Loucy (cell line): ENCODE data around the gene COL27A1.

Experiments used
- H2AFZ ChIP-seq: fragments of 200-600 bp; sonication (generic); 2 replicates; pipeline ENCODE4 v1.6.0; 2016; ENCODE audit warnings: antibody characterized with exemption, mild to moderate bottlenecking, low read length, moderate library complexity
- H3F3A ChIP-seq: fragments of 200-600 bp; 2 replicates; pipeline ENCODE4 v1.6.0; 2016; ENCODE audit warnings: antibody characterized with exemption, low read depth, mild to moderate bottlenecking
- H3K27me3 ChIP-seq: fragments of 200-600 bp; sonication (generic); 2 replicates; pipeline ENCODE4 v1.6.1; 2014; ENCODE audit warnings: low read length, mild to moderate bottlenecking; ENCODE audit not compliant: insufficient read depth, poor library complexity, severe bottlenecking
- H3K36me3 ChIP-seq: fragments of 200-600 bp; sonication (generic); 2 replicates; pipeline ENCODE4 v1.6.1; 2016; ENCODE audit warnings: low read length; ENCODE audit not compliant: insufficient read depth
- H3K4me1 ChIP-seq: fragments of 200-600 bp; sonication (generic); 2 replicates; pipeline ENCODE4 v1.5.1; 2014; ENCODE audit warnings: low read length, mild to moderate bottlenecking; ENCODE audit not compliant: insufficient read depth, poor library complexity, severe bottlenecking
- H3K4me2 ChIP-seq: fragments of 200-600 bp; sonication (generic); 2 replicates; pipeline ENCODE4 v1.6.0; 2014; ENCODE audit warnings: antibody characterized with exemption, low read length, low read depth, mild to moderate bottlenecking; ENCODE audit not compliant: poor library complexity, severe bottlenecking
- H3K4me3 ChIP-seq: fragments of 200-600 bp; sonication (generic); 2 replicates; pipeline ENCODE4 v1.5.1; 2014; ENCODE audit warnings: low read length, mild to moderate bottlenecking, mixed read lengths; ENCODE audit not compliant: poor library complexity, severe bottlenecking
- H3K79me2 ChIP-seq: fragments of 200-600 bp; sonication (generic); 2 replicates; pipeline ENCODE4 v1.6.1; 2014; ENCODE audit warnings: low read length; ENCODE audit not compliant: insufficient read depth
- H3K9ac ChIP-seq: fragments of 200-600 bp; sonication (generic); 2 replicates; pipeline ENCODE4 v1.6.0; 2014; ENCODE audit warnings: mild to moderate bottlenecking, low read depth, low read length, moderate library complexity; ENCODE audit not compliant: poor library complexity, severe bottlenecking
- H3K9me2 ChIP-seq: fragments of 200-600 bp; sonication (generic); replicated peaks from 2 replicates; pipeline ENCODE4 v1.6.1; 2016; ENCODE audit warnings: low read depth, low read length, mixed read lengths
- H3K9me3 ChIP-seq: fragments of 200-600 bp; sonication (generic); 2 replicates; pipeline ENCODE4 v1.6.1; 2014; ENCODE audit warnings: mild to moderate bottlenecking, antibody characterized with exemption, low read length, low read depth; ENCODE audit not compliant: insufficient read depth
- H4K20me1 ChIP-seq: fragments of 200-600 bp; sonication (generic); 2 replicates; pipeline ENCODE4 v1.6.0; 2014; ENCODE audit warnings: antibody characterized with exemption, low read length, mild to moderate bottlenecking; ENCODE audit not compliant: insufficient read depth, poor library complexity, severe bottlenecking
- CTCF ChIP-seq: fragments of 200-600 bp; sonication (generic); conservative IDR thresholded peaks from 2 replicates; pipeline ENCODE4 v1.5.1; 2014; ENCODE audit warnings: mild to moderate bottlenecking, antibody characterized with exemption, low read length
- EZH2phosphoT487 ChIP-seq: fragments of 200-600 bp; IDR thresholded peaks from 2 replicates; pipeline ENCODE4 v1.6.1; 2018; ENCODE audit warnings: antibody characterized with exemption, mild to moderate bottlenecking, moderate library complexity, borderline replicate concordance

Gene COL27A1

DNA sequence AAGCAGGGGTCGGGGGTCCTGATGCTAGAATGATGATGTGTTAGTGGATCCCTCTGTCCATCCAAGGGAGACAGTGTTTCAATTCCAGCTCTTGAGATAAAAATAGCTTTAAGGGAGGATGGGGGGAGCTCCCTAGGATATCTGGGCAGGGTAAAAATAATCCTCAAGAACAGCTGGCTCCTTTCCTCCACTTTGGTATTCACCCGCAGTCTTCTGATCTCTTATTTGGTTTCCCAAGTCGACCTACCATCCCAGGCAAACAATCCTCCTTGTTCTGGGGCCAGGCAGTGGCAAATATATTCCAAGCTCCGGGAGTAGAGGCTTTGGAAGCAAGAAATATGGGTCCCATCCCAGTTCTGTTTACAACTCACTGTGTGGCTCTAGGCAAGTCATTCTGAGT is 14.5 kb upstream of the COL27A1 start:
- no peaks in the 10 kb centered on the region for H3K4me1 ChIP-seq
- no peak for TF ChIP-seq EZH2phosphoT487
- TF ChIP-seq CTCF, result no peak
- no peaks in the 10 kb centered on the region for H4K20me1 ChIP-seq
- no peak overlapping the region for H3K4me3 ChIP-seq
- H3K79me2 ChIP-seq, result no peaks in the 10 kb centered on the region
- H3K9me3 ChIP-seq, result no peaks in the 10 kb centered on the region
- no peak overlapping the region for H2AFZ ChIP-seq
- no peak overlapping the region for H3K4me2 ChIP-seq
- no peaks in the 10 kb centered on the region for H3K9me2 ChIP-seq
- H3K27me3 ChIP-seq, result peaks cover 3% of the 10 kb centered on the region
- no peaks in the 10 kb centered on the region for H3F3A ChIP-seq
- H3K9ac ChIP-seq, result no peak overlapping the region
- no peaks in the 10 kb centered on the region for H3K36me3 ChIP-seq

GRCh38 chr9:114141553-114142402 is 13.6 kb upstream of the COL27A1 start:
- Histone ChIP-seq H3K9me2 (no peaks in the 10 kb centered on the region), H3K4me1 (no peaks in the 10 kb centered on the region), H3F3A (no peaks in the 10 kb centered on the region), H3K4me2 (no peak overlapping the region), H3K36me3 (no peaks in the 10 kb centered on the region), H3K27me3 (peaks cover 3% of the 10 kb centered on the region), H3K9me3 (no peaks in the 10 kb centered on the region), H3K4me3 (no peak overlapping the region), H4K20me1 (no peaks in the 10 kb centered on the region), H2AFZ (no peak overlapping the region), H3K79me2 (no peaks in the 10 kb centered on the region), H3K9ac (no peak overlapping the region)
- TF ChIP-seq EZH2phosphoT487, result no peak
- TF ChIP-seq CTCF, result no peak

DNA sequence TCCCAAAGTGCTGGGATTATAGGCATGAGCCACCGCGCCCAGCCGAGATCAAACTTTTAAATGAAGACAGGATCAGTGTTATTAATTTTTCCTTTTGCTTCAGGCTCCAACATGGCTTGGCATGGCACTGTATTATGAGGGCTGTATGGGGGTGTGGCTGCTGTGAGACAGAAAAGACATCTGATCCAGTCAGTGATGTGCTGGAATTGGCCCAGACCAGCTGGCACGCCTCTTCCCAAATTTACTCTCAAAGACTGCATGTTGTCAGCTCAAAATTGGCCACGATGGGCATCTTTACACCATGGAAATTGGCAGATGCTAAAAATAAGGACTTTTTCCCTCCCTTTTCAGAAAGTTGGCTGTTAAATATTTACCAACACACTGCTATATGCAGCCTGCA is 12.1 kb upstream of the COL27A1 start:
- Histone ChIP-seq H3K27me3 (peaks cover 3% of the 10 kb centered on the region), H3K9me3 (no peaks in the 10 kb centered on the region), H3K4me2 (no peak overlapping the region), H3K4me3 (no peak overlapping the region), H2AFZ (no peak overlapping the region), H3K79me2 (no peaks in the 10 kb centered on the region), H4K20me1 (no peaks in the 10 kb centered on the region), H3K9me2 (no peaks in the 10 kb centered on the region), H3K9ac (no peak overlapping the region), H3F3A (no peaks in the 10 kb centered on the region), H3K36me3 (no peaks in the 10 kb centered on the region), H3K4me1 (no peaks in the 10 kb centered on the region)
- TF ChIP-seq EZH2phosphoT487 (no peak), CTCF (no peak)
